Astrocyte of the cerebellum (primary cell): ENCODE results near the gene BRCC3.
"Not testable (repeated sequence)": the region's sequence is repeated elsewhere in the genome, so short reads cannot be mapped to it uniquely, and the experiment has no call there.

Experiments used
- DNase-seq: peaks from one replicate; pipeline ENCODE4 v3.0.0-alpha.2; 2011; ENCODE audit warnings: low read depth
- H3K4me3 ChIP-seq: 2 replicates; pipeline ENCODE4 v1.5.1; 2011; ENCODE audit warnings: mild to moderate bottlenecking, low read depth, low read length, moderate library complexity
- in situ Hi-C: cut with HindIII; loops from 2 replicates; pipeline ENCODE4 v1.10.0; 2017; ENCODE audit warnings: low sequenced_read_pairs
- TF ChIP-seq, protein P1 (sequence below): IDR thresholded peaks from 2 replicates; pipeline ENCODE4 v1.5.1; 2012; ENCODE audit warnings: low read length, low read depth, moderate library complexity, mild to moderate bottlenecking; ENCODE audit errors: missing control alignments

BRCC3 gene

GRCh38 chrX:155132110-155132509, 60.8 kb downstream of the BRCC3 start:
- in situ Hi-C loops, result no loop called here
- DNase-seq, result no peak
- TF ChIP-seq, protein P1, sequence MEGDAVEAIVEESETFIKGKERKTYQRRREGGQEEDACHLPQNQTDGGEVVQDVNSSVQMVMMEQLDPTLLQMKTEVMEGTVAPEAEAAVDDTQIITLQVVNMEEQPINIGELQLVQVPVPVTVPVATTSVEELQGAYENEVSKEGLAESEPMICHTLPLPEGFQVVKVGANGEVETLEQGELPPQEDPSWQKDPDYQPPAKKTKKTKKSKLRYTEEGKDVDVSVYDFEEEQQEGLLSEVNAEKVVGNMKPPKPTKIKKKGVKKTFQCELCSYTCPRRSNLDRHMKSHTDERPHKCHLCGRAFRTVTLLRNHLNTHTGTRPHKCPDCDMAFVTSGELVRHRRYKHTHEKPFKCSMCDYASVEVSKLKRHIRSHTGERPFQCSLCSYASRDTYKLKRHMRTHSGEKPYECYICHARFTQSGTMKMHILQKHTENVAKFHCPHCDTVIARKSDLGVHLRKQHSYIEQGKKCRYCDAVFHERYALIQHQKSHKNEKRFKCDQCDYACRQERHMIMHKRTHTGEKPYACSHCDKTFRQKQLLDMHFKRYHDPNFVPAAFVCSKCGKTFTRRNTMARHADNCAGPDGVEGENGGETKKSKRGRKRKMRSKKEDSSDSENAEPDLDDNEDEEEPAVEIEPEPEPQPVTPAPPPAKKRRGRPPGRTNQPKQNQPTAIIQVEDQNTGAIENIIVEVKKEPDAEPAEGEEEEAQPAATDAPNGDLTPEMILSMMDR, result no peak

DNA sequence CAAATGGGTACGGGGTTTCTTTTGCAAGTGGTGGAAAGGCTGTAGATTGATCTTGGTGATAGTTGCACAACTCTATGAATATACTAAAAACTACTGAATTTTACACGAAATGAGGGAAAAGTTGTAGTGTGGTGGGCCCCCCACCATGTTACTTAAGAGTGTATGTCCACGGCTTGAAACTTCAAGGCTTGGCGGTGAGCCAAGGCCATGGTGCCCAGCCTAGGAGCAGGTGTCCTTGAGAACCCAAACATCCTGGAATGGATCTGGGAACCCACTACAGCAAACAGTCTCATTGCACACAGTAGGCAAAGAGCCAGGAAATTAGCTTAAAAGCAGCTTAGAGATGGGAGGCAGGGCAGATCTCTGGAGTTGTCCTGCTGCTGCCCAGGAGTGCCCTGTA, 62.9 kb downstream of the BRCC3 start:
- in situ Hi-C loops, result no loop called here
- TF ChIP-seq, protein P1, result no peak
- no peak for DNase-seq
- no peak overlapping the region for H3K4me3 ChIP-seq

More at GRCh38 chrX:155132110-155132509, 60.8 kb downstream of the BRCC3 start:
- H3K4me3 ChIP-seq, result no peak overlapping the region

GRCh38 chrX:155143959-155144548, 72.7 kb downstream of the BRCC3 start:
- H3K4me3 ChIP-seq, result no peak overlapping the region
- in situ Hi-C loops, result no loop called here
- DNase-seq, result no peak
- TF ChIP-seq, protein P1, result no peak

DNA sequence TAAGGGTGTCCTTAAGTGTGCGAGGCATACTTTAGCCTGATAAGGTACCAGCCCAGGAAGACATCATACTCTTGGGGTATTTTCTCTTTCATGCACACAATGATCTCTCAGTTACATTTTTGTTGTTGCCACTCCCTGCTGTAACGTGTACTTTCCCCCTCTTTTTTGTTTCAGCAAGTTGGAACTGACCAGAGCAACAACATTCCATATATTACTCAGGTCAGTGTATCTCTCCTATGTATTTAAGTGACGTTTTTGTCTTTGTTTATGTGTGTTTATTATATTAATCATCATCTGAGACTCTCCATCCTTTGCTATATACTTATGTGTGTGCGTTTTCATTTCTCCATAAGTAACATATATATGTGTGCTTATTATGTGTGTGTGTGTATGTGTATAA, 73.6 kb downstream of the BRCC3 start:
- TF ChIP-seq, protein P1, result no peak
- DNase-seq, result no peak
- in situ Hi-C loops, result no loop called here
- no peak overlapping the region for H3K4me3 ChIP-seq

GRCh38 chrX:155147612-155148011, 76.3 kb downstream of the BRCC3 start:
- H3K4me3 ChIP-seq, in situ Hi-C loops, DNase-seq: not testable (repeated sequence)

DNA sequence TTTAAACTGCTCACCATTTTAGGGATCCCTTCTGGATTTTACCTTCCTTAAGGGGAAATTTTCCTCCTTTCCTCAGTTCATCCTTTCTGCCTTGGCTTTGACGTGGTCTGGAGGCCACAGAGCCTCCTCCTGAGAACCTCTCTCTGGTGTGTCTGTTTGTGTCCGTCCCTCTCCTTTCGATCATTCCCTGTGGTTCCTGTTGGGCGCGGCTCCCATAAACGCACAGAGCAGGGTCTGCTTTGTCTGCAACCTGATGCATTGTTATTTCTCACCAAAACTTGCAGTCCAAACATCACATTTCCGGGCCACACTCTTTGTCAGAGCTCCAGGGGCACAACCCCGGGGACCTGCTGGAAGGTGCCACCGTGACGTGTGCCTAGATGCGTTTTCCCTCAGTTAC, 76.9 kb downstream of the BRCC3 start:
- in situ Hi-C loops, DNase-seq, H3K4me3 ChIP-seq: not testable (repeated sequence)

- DNase-seq, result no peak
- in situ Hi-C loops, result no loop called here
- H3K4me3 ChIP-seq, result no peak overlapping the region
- TF ChIP-seq, protein P1, result peak; percentile 46
Measured at GRCh38 chrX:155148724-155149537, 77.6 kb downstream of the BRCC3 start.
